HL-60 (cell line): ENCODE results near the gene CDKL2.

Experiments
- GABPA ChIP-seq: IDR thresholded peaks from 2 replicates; pipeline ENCODE4 v1.6.1; 2012; ENCODE audit warnings: low read depth
- POLR2AphosphoS5 ChIP-seq: IDR thresholded peaks from 2 replicates; pipeline ENCODE4 v1.6.1; 2012; ENCODE audit warnings: low read depth

DNA sequence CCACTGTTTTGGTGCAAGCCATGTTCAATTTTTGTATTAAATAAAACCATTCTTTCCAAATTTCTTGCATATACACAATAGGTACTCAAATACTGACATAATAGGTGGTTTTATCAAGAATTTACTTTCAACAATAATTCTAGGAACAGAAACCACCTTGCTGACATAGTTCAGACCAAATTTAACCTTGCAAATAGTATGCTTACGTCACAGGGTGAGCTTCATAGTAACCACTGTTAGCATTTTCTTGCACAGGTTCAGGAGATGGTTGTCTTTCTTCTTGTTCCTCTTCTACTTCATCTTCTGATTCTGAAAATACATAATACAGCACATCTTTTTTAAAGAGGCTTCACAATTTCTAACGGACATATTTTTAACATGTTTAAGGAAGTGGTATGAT, 25.2 kb upstream of the CDKL2 start:
- TF ChIP-seq POLR2AphosphoS5 (no peak), GABPA (no peak)
